Left ventricle myocardium superior (tissue), 1 donor: ENCODE measurements around the gene TXNRD2. TPM values are rescaled to one million over a fixed set of nuclear protein-coding genes. Genes with fewer than 3 reads are reported as not detected.
"Not testable (repeated sequence)": the region's sequence is repeated elsewhere in the genome, so short reads cannot be mapped to it uniquely, and the experiment has no call there.

Source experiments
- ATAC-seq: fragments of 200-7000 bp; cut with Tn5 transposase; one replicate; pipeline ENCODE4 v1.9.1; 2020; ENCODE audit warnings: mild to moderate bottlenecking, moderate library complexity
- DNase-seq: peaks from one replicate; pipeline ENCODE4 v3.0.0-alpha.2; 2020
- intact Hi-C: fragments of 100-400 bp; cut with micrococcal nuclease; formaldehyde crosslinking; loops from one replicate; pipeline ENCODE4 v1.11.0; 2022
- total RNA-seq: library from RNA; stranded (reverse); fragmentation: NEBNext Ultra II Directional; extraction: Animal tissue kit (Norgen Biotek cat#: 25700); gene quantifications from one replicate; pipeline ENCODE4 v1.2.1, GENCODE V29; 2021
- donor health status: DM: no; HTN: yes; CAD: no; lungs with severe emphysema.

Gene TXNRD2
- total RNA-seq, 1 donor from 2014 or later, result 42.4 TPM

GRCh38 chr22:19959043-19959586, 17.5 kb upstream of the TXNRD2 start:
- intact Hi-C loops, result no loop called here
- peak; percentile 69 for ATAC-seq
- DNase-seq, result peak; percentile 89

GRCh38 chr22:19958083-19959042, 16.7 kb upstream of the TXNRD2 start:
- intact Hi-C loops, result no loop called here
- ATAC-seq (peak; percentile 5), DNase-seq (peak; percentile 28)

GRCh38 chr22:19957445-19957844, 15.8 kb upstream of the TXNRD2 start:
- DNase-seq (peak; percentile 35), ATAC-seq (no peak)

DNA sequence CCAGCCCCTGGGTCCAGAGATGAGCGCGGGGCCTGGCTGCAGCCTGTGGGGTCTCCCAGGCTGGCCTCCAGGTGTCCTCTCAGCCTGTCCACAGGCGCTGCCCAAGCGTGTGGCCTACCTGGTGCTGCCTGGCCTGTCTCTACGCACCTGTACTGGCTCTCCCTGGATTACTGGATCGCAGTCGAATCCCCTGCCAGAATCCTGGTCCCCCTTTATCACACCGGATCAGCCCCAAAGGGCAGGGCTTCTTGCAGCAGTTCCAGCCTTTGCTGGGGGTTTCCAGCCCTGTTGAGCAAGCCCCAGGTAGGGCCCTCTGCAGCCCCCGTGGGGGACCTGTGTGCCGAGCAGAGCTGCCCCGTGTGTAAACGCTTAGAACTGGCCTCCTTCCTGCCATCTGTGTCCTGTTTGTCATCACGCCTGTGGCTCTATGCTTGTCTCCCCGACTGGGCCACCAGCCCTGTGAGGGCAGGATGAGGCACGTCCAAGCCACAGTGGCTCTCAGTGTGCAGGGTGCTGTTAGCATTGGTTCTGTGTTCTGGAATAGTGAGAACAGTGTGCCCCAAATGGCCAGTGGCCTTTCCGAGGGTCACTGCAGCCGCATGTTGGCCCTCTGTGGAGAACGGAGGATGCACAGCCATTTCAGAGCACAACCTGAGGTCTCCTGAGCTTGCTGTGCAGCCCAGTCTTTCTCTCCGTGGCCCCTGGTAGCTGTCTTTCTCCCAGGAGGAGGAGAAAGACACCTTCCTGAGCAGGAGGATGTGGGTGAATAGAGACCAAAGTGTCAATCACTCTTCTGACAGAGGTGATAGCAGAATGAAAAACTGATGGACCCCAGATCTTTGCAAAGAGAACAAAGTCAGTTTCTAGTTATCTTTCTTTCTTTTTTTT, 13.9 kb upstream of the TXNRD2 start:
- DNase-seq (peak; percentile 58), ATAC-seq (peak; percentile 0)
- intact Hi-C loops, result no loop called here

More at GRCh38 chr22:19957445-19957844, 15.8 kb upstream of the TXNRD2 start:
- intact Hi-C loops, result no loop called here

GRCh38 chr22:19951346-19951745, 9.7 kb upstream of the TXNRD2 start:
- ATAC-seq (peak; percentile 28), DNase-seq (peak; percentile 30)
- intact Hi-C loops, result no loop called here

- ATAC-seq (no peak), DNase-seq (no peak)
- intact Hi-C loops, result no loop called here
These were observed 6.6 kb upstream of the TXNRD2 start for GRCh38 chr22:19948057-19948760.

GRCh38 chr22:19943082-19944026, 1.7 kb upstream of the TXNRD2 start:
- DNase-seq (no peak), ATAC-seq (peak; percentile 58)
- intact Hi-C loops, result no loop called here

- DNase-seq (peak; percentile 54), ATAC-seq (peak; percentile 60)
- intact Hi-C loops, result no loop called here
These were observed 801 bp upstream of the TXNRD2 start for GRCh38 chr22:19942157-19943081.

DNA sequence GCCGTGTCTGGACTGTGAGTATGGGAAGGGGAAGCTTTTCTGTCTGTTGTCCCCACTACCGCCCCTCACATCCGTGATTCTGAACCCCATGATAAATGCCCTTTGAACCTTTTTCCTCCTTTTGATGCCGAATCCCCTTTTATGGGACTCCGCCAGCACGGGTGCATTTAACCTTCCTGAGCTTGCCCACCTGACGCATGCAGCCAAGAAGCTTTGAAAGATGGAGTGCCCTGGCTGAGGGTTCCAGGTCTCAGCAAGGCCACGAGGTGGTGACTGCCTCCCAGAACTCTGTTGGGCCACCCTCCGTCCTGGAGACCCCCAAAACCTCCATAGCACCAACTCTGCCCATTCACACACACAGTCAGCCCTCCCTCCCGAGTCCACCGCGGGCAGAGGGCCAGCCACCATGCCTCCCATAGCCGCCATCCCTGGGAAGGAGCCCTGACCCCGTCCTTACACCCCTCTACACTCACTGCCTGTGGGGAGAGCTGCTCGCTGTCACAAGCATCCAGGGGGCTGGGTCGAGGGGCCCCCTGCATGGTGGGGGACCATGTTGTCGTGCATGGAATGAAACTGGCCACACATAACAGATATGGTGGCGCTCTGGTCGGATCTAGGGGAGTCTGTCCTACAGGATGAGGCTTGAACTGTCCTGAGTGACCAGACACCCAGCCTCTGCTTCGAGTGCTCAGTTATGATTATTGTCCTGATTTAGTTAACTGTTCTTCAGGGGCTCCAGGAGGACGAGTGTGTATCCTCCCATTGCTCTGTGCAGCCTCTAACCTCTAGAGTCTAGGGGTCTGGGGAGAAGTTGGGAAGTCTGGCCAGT, 868 bp downstream of the TXNRD2 start:
- ATAC-seq (no peak), DNase-seq (no peak)
- intact Hi-C loops, result no loop called here

- DNase-seq, result no peak
- intact Hi-C loops, result no loop called here
- no peak for ATAC-seq
These were observed 3.8 kb downstream of the TXNRD2 start for GRCh38 chr22:19937616-19938473.

DNA sequence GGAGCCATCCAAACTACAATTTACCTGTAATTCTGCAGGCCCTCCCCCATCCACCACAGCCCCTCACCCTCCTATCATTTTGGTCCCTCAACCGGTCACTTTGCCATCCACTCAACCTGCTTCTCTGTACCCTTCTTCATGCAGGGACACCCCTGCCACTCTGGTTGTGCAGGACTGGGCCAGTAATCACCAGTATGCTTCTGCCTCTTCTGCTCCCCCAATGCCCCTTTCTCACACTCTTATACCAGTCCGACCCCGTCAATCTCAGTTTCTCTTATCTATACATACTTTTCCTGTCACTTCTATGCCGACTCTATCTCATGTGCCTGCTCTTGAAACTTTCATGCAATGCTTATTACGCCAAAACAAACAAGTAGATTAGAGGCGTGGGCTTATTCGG, 5.1 kb downstream of the TXNRD2 start:
- DNase-seq (no peak), ATAC-seq (no peak)
- intact Hi-C loops, result no loop called here

DNA sequence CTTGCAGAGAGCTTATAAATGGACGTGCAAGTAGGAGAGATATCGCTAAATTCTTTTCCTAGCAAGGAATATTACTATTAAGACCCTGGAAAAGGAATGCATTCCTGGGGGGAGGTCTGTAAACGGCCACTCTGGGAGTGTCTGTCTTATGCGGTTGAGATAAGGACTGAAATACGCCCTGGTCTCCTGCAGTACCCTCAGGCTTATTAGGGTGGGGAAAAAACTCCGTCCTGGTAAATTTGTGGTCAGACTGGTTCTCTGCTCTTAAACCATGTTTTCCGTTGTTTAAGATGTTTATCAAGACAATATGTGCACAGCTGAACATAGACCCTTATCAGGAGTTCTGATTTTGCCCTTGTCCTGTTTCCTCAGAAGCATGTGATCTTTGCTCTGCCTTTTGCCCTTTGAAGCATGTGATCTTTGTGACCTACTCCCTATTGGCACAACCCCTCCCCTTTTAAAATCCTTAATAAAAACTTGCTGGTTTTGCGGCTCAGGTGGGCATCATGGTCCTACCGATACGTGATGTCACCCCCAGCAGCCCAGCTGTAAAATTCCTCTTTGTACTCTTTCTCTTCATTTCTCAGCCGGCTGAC, 6.4 kb downstream of the TXNRD2 start:
- DNase-seq, intact Hi-C loops, ATAC-seq: not testable (repeated sequence)

DNA sequence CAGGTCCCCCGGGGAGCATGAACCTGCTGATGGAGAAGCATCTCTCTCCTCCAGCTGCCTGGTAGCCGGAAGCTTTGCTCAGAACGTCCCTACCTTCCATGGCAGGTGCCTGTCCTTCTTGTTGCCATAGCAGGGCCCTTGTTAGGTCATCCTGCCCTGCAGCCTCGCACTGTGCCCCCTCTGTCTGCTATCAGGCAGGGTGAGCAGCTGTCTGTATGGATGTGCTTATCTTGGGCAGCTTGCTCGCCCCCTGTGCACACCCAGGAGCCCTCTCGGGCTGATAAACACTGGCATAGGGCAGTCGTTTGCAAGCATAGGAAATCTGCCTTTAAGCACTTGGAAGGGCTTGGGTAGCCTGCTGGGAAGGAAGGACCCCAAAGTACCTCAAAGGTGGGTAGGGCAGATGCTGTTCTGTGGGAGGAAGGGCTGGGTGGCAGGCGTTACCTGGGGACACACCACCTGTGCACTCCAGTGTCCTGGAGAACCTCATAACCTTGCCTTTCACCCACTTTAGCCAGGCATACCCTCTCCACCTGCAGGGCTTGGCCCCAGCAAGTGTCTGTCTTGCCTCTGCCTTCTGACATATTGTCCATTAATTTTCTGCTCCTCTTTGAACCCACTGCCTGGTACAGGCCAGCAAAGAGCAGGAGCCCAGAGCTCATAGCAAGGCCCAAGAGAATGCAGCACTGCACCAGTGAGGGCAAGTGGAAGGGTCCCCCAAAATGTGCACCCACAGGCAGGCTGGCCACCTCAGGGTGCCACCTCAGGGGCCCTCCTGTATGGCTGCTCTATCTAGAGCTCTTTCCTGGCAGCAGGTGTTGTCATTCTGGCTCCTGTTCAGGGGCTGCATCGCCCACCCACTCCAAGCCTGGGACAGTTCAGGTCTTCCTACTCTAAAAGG, 8.0 kb downstream of the TXNRD2 start:
- DNase-seq (no peak), ATAC-seq (no peak)
- intact Hi-C loops, result no loop called here
